Measurements from ENCODE around the gene PSMA6.
"Not testable (repeated sequence)": the region's sequence is repeated elsewhere in the genome, so short reads cannot be mapped to it uniquely, and the experiment has no call there.

Gene PSMA6

DNA sequence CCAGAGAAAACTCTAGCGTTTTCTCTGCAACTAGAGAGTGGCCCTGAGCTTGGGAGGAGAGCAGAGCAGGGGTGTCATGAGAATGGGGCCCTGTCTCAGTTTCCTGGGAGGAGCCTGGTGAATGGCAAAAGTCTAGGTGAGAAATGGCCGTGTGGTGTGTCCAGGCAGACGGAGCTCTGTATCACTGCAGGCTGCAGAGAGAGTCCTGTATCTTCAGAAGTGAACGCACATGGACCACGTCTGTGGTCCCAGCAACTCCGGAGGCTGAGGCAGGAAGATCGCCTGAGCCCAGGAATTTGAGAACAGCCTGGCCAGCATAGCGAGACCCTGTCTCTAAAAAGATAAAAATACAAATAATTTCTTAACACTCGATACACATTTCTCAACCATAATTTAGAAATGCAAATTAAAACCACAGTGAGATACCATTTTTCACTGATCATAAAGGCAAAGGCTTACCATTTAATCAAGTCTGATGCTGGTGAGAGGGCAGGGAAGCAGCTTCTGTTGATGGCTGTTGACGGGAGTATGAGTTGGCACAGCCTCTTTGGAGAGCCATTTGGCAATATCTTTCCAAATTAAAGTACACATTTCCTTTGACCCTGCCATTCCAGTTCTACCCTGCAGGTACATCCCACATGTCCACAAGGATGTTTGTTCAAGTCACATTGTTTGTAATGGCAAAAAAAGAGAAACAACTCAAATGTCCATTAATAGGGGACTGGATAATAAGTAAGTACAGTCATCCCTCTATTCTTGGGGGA is 61.4 kb downstream of the PSMA6 start:
- ChIA-PET POLR2A (interaction anchor here (0.9 to 2.4 kb wide), 2 partner anchors 51 to 61 kb away, joined by 4 to 11 read pairs; partner anchors contain the start of genes NFKBIA and PSMA6), CTCF (no interaction called here)
- no peak for DNase-seq (ENCODE audit: extremely low spot score)
- TF ChIP-seq SUZ12 (IDR thresholded peaks at IDR 0.05): no peak
- no peak for TF ChIP-seq FOXK2 (IDR thresholded peaks at IDR 0.05)
- TF ChIP-seq FOXM1 (IDR thresholded peaks at IDR 0.05; ENCODE audit: borderline replicate concordance): no peak
- TF ChIP-seq BHLHE40 (IDR thresholded peaks at IDR 0.05; ENCODE audit: borderline replicate concordance): no peak
- no peak for TF ChIP-seq ELF4 (IDR thresholded peaks at IDR 0.05)
- no peak for TF ChIP-seq LEF1 (IDR thresholded peaks at IDR 0.05; ENCODE audit: borderline replicate concordance)
- TF ChIP-seq NFRKB (IDR thresholded peaks at IDR 0.05): no peak
- no peak for TF ChIP-seq SP1 (IDR thresholded peaks at IDR 0.05)
- no peak for TF ChIP-seq FOXA1 (IDR thresholded peaks at IDR 0.05)
- TF ChIP-seq TARDBP (IDR thresholded peaks at IDR 0.05): no peak
- no peak for TF ChIP-seq L3MBTL2 (conservative IDR thresholded peaks at IDR 0.05)
- TF ChIP-seq, protein P1, sequence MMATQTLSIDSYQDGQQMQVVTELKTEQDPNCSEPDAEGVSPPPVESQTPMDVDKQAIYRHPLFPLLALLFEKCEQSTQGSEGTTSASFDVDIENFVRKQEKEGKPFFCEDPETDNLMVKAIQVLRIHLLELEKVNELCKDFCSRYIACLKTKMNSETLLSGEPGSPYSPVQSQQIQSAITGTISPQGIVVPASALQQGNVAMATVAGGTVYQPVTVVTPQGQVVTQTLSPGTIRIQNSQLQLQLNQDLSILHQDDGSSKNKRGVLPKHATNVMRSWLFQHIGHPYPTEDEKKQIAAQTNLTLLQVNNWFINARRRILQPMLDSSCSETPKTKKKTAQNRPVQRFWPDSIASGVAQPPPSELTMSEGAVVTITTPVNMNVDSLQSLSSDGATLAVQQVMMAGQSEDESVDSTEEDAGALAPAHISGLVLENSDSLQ (IDR thresholded peaks at IDR 0.05): no peak
- TF ChIP-seq CTBP1 (IDR thresholded peaks at IDR 0.05; ENCODE audit: borderline replicate concordance): no peak
- no peak for TF ChIP-seq ARNT (IDR thresholded peaks at IDR 0.05)
- no peak for TF ChIP-seq HDGF (IDR thresholded peaks at IDR 0.05; ENCODE audit: borderline replicate concordance)
- no peak for TF ChIP-seq ZNF384 (IDR thresholded peaks at IDR 0.05)

DNA sequence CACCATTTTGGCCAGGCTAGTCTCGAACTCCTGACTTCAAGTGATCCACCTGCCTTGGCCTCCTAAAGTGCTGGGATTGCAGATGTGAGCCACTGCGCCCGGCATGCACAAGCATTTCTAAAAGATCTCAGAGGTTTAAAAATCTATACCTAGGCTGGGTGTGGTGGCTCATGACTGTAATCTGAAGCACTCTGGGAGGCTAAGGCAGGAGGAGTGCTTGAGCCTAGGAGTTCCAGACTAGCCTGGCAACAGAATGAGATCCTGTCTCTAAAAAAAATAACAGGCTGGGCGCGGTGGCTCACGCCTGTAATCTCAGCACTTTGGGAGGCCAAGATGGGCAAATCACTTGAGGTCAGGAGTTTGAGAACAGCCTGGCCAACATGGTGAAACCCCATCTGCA is 63.1 kb downstream of the PSMA6 start:
- DNase-seq (ENCODE audit: extremely low spot score); POLR2A ChIA-PET; CTCF ChIA-PET: not testable (repeated sequence)

DNA sequence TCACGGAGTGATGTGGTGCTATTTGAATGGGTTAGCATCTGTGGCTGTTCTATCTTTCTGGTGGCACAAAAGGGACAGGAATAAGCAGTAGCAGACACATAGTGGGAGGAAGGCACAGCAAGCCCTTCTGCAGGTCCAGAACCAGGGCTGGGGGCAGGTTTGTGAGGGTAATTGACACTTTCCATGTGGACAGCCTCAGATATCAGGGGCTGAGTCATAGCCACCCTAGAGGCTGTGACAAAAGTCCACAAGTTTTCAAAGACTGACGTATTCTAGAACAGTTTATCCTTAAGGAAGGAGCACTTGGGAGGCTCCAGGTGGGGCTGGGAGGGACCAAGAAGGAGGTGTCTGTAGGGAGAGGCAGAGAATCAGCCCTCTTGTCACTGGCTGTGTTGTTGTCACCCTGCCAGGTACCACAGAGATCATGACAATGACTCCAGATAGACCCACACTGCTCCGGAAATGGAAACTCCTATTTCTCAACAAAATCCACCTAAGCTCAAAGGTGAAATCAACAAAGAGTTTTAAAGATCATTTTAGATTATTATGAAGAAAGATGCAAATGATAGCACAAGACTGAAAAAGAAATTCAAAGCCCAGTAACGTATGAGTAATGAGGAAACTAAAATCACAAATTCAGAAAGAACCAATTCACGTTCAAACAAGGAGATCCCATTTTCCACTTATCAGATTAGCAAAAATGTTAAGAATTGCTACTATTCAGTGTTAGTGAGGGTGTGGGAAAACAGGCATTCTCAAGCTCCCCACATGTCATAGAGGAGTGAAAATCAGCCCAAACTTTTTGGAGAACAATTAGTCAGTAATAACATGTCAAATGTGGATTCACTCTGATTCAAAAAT is 64.0 kb downstream of the PSMA6 start:
- CTCF ChIA-PET: no interaction called here
- DNase-seq (ENCODE audit: extremely low spot score): no peak
- no peak for TF ChIP-seq NFRKB (IDR thresholded peaks at IDR 0.05)
- no peak for TF ChIP-seq SUZ12 (IDR thresholded peaks at IDR 0.05)
- TF ChIP-seq FOXM1 (IDR thresholded peaks at IDR 0.05; ENCODE audit: borderline replicate concordance): no peak
- TF ChIP-seq BHLHE40 (IDR thresholded peaks at IDR 0.05; ENCODE audit: borderline replicate concordance): no peak
- TF ChIP-seq FOXA1 (IDR thresholded peaks at IDR 0.05): no peak
- no peak for TF ChIP-seq FOXK2 (IDR thresholded peaks at IDR 0.05)
- TF ChIP-seq, protein P1 (IDR thresholded peaks at IDR 0.05): no peak
- TF ChIP-seq TARDBP (IDR thresholded peaks at IDR 0.05): no peak
- no peak for TF ChIP-seq HDGF (IDR thresholded peaks at IDR 0.05; ENCODE audit: borderline replicate concordance)
- TF ChIP-seq ZNF384 (IDR thresholded peaks at IDR 0.05): no peak
- no peak for TF ChIP-seq ELF4 (IDR thresholded peaks at IDR 0.05)
- no peak for TF ChIP-seq SP1 (IDR thresholded peaks at IDR 0.05)
- TF ChIP-seq ARNT (IDR thresholded peaks at IDR 0.05): no peak
- TF ChIP-seq L3MBTL2 (conservative IDR thresholded peaks at IDR 0.05): no peak
- TF ChIP-seq CTBP1 (IDR thresholded peaks at IDR 0.05; ENCODE audit: borderline replicate concordance): no peak
- no peak for TF ChIP-seq LEF1 (IDR thresholded peaks at IDR 0.05; ENCODE audit: borderline replicate concordance)
- POLR2A ChIA-PET: no interaction called here

DNA sequence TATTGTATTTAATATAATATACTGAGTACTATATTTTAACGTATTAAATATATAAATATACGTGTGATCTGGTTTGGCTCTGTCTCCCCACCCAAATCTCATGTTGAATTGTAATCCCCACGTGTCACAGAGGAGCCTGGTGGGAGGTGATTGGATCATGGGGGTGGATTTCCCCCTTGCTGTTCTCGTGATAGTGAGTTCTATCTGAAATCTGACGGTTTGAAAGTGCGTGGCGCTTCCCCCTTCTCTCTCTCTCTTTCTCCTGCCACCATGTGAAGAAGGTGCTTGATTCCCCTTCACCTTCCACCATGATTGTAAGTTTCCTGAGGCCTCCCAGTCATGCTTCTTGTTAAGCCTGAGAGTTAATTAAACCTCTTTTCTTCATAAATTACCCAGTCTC is 67.5 kb downstream of the PSMA6 start:
- CTCF ChIA-PET; DNase-seq (ENCODE audit: extremely low spot score); POLR2A ChIA-PET: not testable (repeated sequence)

DNA sequence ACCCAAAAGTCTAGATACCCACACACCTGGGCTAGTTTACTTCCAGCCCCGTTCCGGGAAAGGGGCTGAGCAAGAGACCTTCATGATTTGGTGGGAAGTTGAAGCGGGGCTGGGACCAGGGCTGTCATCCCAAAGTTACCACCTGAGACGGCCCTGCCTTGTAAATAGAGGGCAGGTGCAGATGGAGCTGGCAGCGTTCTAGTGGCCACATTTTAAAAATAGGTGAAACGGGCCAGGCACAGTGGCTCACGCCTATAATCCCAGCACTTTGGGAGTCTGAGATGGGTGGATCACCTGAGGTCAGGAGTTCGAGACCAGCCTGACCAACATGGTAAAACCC is 68.9 kb downstream of the PSMA6 start:
- CTCF ChIA-PET: no interaction called here
- no peak for DNase-seq (ENCODE audit: extremely low spot score)
- TF ChIP-seq FOXA1 (IDR thresholded peaks at IDR 0.05): no peak
- TF ChIP-seq, protein P1 (IDR thresholded peaks at IDR 0.05): no peak
- TF ChIP-seq LEF1 (IDR thresholded peaks at IDR 0.05; ENCODE audit: borderline replicate concordance): no peak
- no peak for TF ChIP-seq ELF4 (IDR thresholded peaks at IDR 0.05)
- TF ChIP-seq TARDBP (IDR thresholded peaks at IDR 0.05): no peak
- TF ChIP-seq FOXK2 (IDR thresholded peaks at IDR 0.05): no peak
- TF ChIP-seq FOXM1 (IDR thresholded peaks at IDR 0.05; ENCODE audit: borderline replicate concordance): no peak
- no peak for TF ChIP-seq SP1 (IDR thresholded peaks at IDR 0.05)
- no peak for TF ChIP-seq SUZ12 (IDR thresholded peaks at IDR 0.05)
- POLR2A ChIA-PET: no interaction called here

DNA sequence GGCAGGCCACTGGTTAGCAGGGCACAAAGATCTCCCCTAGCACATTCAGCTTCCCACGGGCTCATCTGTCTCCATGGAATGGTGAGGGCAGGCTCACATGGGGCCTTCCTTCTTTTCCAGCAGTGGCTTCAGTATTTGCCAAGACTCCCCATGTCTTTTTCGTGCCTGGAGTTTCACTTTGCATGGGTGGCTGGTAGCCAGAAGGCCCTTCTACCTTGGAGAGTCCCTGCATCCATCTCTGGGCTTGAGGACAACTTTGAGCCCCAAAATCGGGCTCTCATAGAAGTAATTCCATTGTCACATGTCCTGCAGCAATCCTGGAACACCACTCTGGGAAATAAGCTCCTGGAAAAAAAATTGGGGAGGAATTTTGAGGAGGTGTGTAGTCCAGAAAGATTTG is 70.3 kb downstream of the PSMA6 start:
- ChIA-PET POLR2A (no interaction called here), CTCF (no interaction called here)
- no peak for TF ChIP-seq TARDBP (IDR thresholded peaks at IDR 0.05)
- TF ChIP-seq FOXM1 (IDR thresholded peaks at IDR 0.05; ENCODE audit: borderline replicate concordance): no peak
- TF ChIP-seq CTBP1 (IDR thresholded peaks at IDR 0.05; ENCODE audit: borderline replicate concordance): no peak
- no peak for TF ChIP-seq ELF4 (IDR thresholded peaks at IDR 0.05)
- no peak for TF ChIP-seq HDGF (IDR thresholded peaks at IDR 0.05; ENCODE audit: borderline replicate concordance)
- no peak for TF ChIP-seq ARNT (IDR thresholded peaks at IDR 0.05)
- no peak for TF ChIP-seq BHLHE40 (IDR thresholded peaks at IDR 0.05; ENCODE audit: borderline replicate concordance)
- no peak for TF ChIP-seq FOXA1 (IDR thresholded peaks at IDR 0.05)
- no peak for TF ChIP-seq L3MBTL2 (conservative IDR thresholded peaks at IDR 0.05)
- TF ChIP-seq SP1 (IDR thresholded peaks at IDR 0.05): no peak
- no peak for TF ChIP-seq LEF1 (IDR thresholded peaks at IDR 0.05; ENCODE audit: borderline replicate concordance)
- no peak for DNase-seq (ENCODE audit: extremely low spot score)
